Stomach smooth muscle (tissue), 2 donors: ENCODE data around the gene PADI4.
"Not testable (repeated sequence)": the region's sequence is repeated elsewhere in the genome, so short reads cannot be mapped to it uniquely, and the experiment has no call there.

Experiments
- H3K27ac ChIP-seq: one replicate; pipeline ENCODE4 v1.7.0; 2013; ENCODE audit warnings: mild to moderate bottlenecking, low read length, inconsistent platforms
- H3K27me3 ChIP-seq, 2 donors: one replicate each; pipeline ENCODE4 v1.7.0; 2013; ENCODE audit warnings: low read length in 2 of 2; ENCODE audit not compliant: insufficient read depth in 2 of 2, control insufficient read depth in 1 of 2
- H3K36me3 ChIP-seq, 2 donors: one replicate each; pipeline ENCODE4 v1.7.0; 2013; ENCODE audit warnings: low read length in 2 of 2; ENCODE audit not compliant: control insufficient read depth in 2 of 2, insufficient read depth in 2 of 2
- H3K4me1 ChIP-seq: one replicate; pipeline ENCODE4 v1.7.0; 2013; ENCODE audit warnings: low read length; ENCODE audit not compliant: control insufficient read depth, insufficient read depth
- H3K4me3 ChIP-seq, 2 donors: one replicate each; pipeline ENCODE4 v1.7.0; 2013; ENCODE audit warnings: low read length in 2 of 2
- H3K9ac ChIP-seq, 2 donors: one replicate each; pipeline ENCODE4 v1.7.0; 2013; ENCODE audit warnings: low read length in 2 of 2, mild to moderate bottlenecking in 1 of 2
- H3K9me3 ChIP-seq, 2 donors: one replicate each; pipeline ENCODE4 v1.7.0; 2013; ENCODE audit warnings: low read length in 2 of 2; ENCODE audit not compliant: control insufficient read depth in 2 of 2
- donor health status: healthy.
- donor health status: Pancreatic carcinoma.

The PADI4 gene

DNA sequence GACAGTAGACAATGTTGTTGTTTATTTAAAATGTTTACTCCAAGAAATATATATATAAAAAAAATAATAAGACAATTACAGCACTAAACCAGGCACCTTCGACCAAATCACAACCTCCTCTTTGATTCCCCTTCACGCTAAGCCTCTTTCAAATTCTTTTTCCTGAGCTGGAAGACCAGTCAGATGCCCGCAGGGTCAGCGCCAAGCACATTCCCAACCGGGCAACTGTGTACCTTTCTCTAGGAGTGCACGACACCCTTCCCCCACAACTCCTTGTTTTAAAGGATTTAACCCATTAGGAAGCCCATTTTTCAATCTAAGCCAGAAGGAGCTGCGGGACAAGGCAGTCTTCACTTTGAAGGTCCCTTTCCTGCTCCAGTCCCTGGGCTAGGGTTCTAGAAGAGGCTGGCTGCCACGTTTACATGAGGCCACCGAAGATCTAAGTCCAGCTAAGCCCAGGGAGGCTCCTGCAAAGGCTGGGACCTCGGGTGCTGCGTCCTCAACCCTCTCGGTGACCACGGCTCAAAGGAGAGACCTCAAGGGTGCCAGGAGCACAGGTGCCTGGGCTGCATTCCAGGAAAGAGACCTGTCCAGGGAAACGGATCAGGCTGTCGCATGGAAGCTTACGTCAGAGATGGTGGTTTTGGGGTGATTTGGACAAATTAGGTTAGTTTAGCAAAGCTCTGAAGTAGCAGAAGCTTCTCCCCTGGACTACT is 98.9 kb downstream of the PADI4 start:
- peaks cover 16 to 25% of the 10 kb centered on the region in 2 donors for H3K36me3 ChIP-seq
- not testable (repeated sequence) for H3K27me3 ChIP-seq, H3K27ac ChIP-seq, H3K9me3 ChIP-seq, H3K4me1 ChIP-seq, H3K4me3 ChIP-seq, H3K9ac ChIP-seq

DNA sequence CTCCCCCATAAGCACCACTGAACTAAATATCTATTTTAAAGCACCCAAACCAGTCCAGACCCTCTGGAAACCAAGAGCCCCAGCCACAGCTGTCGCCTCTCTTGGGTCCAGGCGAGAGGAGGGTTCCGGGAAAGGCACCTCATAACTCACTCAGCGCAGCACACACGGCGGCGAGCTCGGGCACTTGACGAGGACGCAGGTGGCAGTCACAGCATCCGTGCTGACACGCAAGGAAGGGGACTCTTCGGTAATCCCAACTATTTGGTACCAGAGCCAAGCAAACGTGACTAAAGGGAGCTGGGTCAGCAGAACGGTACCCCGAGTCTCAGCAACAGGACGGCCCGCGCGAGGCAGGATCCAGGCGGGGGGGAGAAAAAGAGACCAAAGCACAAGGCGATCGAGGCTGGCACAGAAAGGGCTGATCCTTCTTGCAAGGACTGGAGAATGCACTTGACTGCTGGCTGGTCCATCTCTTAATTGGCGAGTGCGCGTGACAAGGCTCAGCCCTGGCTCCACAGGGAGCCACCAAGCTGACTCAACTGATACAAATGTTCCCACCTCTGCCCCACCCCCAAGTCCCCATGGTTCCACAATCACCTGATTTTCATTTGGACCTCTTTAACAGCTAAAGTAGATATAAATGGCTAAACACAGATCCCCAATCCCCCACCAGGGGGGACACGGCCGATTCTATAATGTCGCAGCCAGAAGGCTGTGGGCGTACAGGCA is 100.0 kb downstream of the PADI4 start:
- peaks cover 24 to 35% of the 10 kb centered on the region in 2 donors for H3K36me3 ChIP-seq
- not testable (repeated sequence) for H3K9me3 ChIP-seq, H3K27me3 ChIP-seq, H3K4me3 ChIP-seq, H3K9ac ChIP-seq, H3K27ac ChIP-seq, H3K4me1 ChIP-seq

DNA sequence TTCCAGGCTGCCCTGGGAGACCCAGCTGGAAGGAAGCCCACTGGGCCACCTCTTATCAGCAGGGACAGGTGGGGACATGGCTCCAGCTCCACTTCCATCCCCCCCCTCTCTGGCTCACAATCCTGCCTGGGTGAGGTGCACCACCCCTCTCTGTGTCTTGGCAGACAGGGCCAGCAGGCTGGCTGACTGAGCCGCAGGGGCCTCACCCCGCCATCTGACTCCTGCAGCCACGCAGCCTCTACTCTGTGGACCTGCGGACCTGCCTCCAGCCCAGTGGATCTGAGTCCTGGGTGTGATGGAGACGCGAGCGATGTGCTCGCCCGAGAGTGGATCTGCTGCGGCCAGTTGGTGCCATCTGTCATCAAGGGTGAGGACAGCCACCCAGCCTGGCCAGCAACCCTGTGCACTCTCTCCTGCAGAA is 101.4 kb downstream of the PADI4 start:
- no peaks in the 10 kb centered on the region for H3K4me1 ChIP-seq
- H3K36me3 ChIP-seq = peaks cover 33 to 47% of the 10 kb centered on the region in 2 donors
- H3K4me3 ChIP-seq = no peak overlapping the region
- H3K27me3 ChIP-seq = no peaks in the 10 kb centered on the region
- H3K9ac ChIP-seq = no peak overlapping the region
- no peaks in the 10 kb centered on the region for H3K9me3 ChIP-seq
- no peak overlapping the region for H3K27ac ChIP-seq

DNA sequence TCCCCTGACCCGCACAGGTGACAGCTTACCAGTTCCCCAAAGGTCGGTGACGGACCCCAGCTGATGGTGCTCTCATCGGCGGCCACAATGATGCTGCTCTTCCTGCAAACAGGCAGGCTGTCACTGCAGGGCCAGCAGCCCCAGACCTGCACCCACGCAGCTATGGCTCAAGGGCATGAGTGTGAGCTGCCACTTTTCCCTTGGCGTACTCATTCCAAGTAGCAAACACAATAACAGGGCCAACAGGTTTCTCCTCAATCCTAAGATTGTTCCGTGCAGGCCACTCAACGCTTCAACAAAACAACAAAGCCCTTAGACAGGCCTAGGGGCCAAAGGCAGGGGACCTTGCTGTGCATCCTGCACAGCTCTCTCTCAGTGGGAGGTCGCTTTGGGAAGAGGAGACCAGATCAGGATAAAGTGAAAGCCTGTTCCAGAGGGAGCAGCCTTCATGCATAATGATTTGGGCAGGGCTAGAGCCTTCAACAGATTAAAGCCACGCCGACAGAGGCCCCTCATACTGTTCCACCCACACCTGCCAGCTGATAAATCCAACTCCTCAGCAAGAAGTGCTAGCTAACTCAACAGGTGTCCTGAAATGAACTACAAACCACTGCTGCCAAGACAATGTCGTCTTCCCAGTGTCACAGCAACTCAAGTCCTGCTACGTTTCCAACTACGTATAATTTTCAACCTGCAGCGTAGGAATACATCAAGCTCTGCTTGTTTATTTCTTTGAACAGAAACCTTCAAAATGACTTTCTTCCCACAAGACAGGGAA is 104.3 kb downstream of the PADI4 start:
- Histone ChIP-seq H3K4me3 (no peak overlapping the region), H3K27ac (no peak overlapping the region), H3K4me1 (no peaks in the 10 kb centered on the region), H3K36me3 (peaks cover 42 to 61% of the 10 kb centered on the region in 2 donors), H3K9me3 (no peaks in the 10 kb centered on the region), H3K9ac (no peak overlapping the region), H3K27me3 (no peaks in the 10 kb centered on the region)
